ENCODE results near the gene RTKN2. TPM values are rescaled to one million over a fixed set of nuclear protein-coding genes. Genes with fewer than 3 reads are reported as not detected.

The RTKN2 gene
- total and polyA plus RNA-seq, 9 of the 15 experiments (the other 6 are each of a cell fraction or from before 2014, with no cell fraction given), result 0.03 to 0.11 (median 0.05) TPM; not detected in 2

DNA sequence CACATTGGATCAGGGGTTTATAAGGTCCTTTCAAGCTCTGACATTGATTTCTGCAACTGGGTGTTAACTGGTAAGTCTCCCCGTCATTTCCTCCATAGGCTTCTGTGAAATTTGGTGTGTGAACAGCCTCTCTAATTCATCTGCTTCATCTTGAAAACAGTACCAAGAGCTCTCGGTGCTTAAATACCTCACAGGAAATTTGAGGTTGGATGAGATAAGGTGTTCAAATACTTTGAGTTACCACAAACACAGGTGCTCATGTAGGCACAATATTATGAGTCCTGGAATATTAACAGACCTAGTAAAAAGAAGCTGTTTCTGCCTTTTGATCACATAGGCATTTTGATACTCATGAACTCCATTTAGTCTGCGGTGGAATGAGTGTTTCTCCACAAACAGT is 85.2 kb downstream of the RTKN2 start (continued):
- no peak for TF ChIP-seq MBD2 (IDR thresholded peaks at IDR 0.05; ENCODE audit: borderline replicate concordance, low read depth)
- no peak for TF ChIP-seq CAMTA2 (CRISPR knock-in tag; conservative IDR thresholded peaks at IDR 0.05)
- no peak for TF ChIP-seq ERF (CRISPR knock-in tag; IDR thresholded peaks at IDR 0.05)
- no peak for TF ChIP-seq CHCHD3 (CRISPR knock-in tag; IDR thresholded peaks at IDR 0.05)
- TF ChIP-seq, protein P1, sequence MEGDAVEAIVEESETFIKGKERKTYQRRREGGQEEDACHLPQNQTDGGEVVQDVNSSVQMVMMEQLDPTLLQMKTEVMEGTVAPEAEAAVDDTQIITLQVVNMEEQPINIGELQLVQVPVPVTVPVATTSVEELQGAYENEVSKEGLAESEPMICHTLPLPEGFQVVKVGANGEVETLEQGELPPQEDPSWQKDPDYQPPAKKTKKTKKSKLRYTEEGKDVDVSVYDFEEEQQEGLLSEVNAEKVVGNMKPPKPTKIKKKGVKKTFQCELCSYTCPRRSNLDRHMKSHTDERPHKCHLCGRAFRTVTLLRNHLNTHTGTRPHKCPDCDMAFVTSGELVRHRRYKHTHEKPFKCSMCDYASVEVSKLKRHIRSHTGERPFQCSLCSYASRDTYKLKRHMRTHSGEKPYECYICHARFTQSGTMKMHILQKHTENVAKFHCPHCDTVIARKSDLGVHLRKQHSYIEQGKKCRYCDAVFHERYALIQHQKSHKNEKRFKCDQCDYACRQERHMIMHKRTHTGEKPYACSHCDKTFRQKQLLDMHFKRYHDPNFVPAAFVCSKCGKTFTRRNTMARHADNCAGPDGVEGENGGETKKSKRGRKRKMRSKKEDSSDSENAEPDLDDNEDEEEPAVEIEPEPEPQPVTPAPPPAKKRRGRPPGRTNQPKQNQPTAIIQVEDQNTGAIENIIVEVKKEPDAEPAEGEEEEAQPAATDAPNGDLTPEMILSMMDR (IDR thresholded peaks at IDR 0.05 in 2 of 3, conservative IDR thresholded peaks at IDR 0.05 in 1 of 3; ENCODE audit: insufficient read depth in 2 of 3, low read depth in 1 of 3, low read length in 3 of 3), result no peak
- TF ChIP-seq NR1H2 (CRISPR knock-in tag; IDR thresholded peaks at IDR 0.05), result no peak
- TF ChIP-seq PHF8 (IDR thresholded peaks at IDR 0.05; ENCODE audit: borderline replicate concordance, low read length), result no peak
- TF ChIP-seq SRSF1 (IDR thresholded peaks at IDR 0.05; ENCODE audit: low read depth, low read length), result no peak
- TF ChIP-seq, protein P2, sequence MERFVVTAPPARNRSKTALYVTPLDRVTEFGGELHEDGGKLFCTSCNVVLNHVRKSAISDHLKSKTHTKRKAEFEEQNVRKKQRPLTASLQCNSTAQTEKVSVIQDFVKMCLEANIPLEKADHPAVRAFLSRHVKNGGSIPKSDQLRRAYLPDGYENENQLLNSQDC (CRISPR knock-in tag; IDR thresholded peaks at IDR 0.05), result no peak
- TF ChIP-seq, protein P3, sequence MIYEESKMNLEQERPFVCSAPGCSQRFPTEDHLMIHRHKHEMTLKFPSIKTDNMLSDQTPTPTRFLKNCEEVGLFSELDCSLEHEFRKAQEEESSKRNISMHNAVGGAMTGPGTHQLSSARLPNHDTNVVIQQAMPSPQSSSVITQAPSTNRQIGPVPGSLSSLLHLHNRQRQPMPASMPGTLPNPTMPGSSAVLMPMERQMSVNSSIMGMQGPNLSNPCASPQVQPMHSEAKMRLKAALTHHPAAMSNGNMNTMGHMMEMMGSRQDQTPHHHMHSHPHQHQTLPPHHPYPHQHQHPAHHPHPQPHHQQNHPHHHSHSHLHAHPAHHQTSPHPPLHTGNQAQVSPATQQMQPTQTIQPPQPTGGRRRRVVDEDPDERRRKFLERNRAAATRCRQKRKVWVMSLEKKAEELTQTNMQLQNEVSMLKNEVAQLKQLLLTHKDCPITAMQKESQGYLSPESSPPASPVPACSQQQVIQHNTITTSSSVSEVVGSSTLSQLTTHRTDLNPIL (CRISPR knock-in tag; IDR thresholded peaks at IDR 0.05), result no peak

Measured in K562 (cell line).